SKM-1 treated with dmso at 0.1 percent for 144 hours (cell line): Measurements from ENCODE around the gene PHTF1.
"Not testable (repeated sequence)": the region's sequence is repeated elsewhere in the genome, so short reads cannot be mapped to it uniquely, and the experiment has no call there.

ENCODE experiments used
- DNase-seq: peaks from one replicate; lab custom pipeline; 2025; ENCODE audit not compliant: unreplicated experiment; lab: John Stamatoyannopoulos, UW

The PHTF1 gene

DNA sequence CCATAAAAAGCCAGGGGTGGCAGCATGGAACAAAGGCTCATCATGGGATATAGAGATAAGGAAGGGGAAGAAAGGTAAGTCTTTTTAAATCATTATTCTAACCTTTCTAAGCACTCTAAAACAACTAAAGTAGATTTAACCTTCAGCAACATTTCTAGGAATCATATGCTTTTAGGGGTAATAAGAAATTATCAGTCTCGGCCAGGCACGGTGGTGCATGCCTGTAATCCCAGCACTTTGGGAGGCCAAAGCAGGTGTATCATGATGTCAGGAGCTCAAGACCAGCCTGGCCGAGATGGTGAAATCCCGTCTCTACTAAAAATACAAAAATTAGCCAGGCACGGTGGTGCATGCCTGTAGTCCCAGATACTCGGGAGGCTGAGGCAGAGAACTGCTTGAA, 20.3 kb upstream of the PHTF1 start:
- DNase-seq: no peak

DNA sequence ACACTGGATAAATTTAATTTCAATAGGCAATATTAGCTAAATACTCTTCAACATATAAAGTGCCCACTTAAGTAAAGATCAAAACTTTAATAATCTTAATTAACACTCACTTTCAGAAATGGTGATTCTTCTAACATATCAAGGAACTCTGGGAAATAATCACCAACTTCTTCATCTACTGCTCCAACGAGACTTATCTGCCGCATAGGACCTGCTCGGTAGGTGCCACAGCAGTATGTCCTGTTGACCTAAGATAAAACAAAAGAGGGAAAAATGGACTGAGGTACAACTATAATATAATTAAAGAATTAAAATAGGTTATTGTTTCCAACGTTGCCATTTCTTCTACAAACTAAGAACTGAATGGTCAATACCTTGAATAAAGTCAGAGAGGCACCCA, 18.3 kb upstream of the PHTF1 start:
- DNase-seq: no peak

DNA sequence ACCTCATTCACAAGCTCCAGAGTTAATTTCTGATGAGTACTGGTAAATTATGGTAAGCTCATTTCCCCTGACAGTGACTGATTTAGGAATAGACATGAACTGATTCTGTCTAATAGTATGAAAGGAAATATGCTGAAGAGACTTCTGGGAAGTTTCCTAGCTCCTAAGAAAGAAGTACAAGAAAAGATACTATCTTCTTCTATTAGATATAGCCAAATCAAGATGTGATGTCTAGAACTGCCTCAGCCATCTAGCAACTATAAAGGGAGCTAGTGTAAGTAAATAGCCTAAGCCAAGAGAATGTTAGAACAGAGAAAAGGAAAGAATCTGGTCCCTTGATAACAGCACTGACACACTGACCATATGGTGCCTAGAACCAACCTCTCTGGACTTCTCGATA, 10.7 kb upstream of the PHTF1 start:
- no peak for DNase-seq

DNA sequence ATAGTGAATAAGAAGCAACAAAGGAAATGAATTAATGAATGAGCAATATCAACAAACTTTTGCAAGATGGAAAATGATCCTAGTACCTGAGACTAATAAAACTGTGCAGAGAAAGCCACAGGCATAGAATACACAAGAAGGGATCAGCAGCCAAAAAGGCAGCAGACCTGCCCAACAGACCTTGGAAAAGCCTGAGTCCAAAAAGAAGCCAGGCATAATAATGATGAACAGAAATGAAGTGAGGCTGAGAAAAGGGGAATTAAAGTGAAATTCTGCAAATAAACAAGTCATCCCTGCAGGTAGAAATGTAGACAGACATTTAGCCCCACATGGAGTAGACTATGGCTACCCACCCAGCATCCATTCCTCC, 10.3 kb upstream of the PHTF1 start:
- DNase-seq: no peak

DNA sequence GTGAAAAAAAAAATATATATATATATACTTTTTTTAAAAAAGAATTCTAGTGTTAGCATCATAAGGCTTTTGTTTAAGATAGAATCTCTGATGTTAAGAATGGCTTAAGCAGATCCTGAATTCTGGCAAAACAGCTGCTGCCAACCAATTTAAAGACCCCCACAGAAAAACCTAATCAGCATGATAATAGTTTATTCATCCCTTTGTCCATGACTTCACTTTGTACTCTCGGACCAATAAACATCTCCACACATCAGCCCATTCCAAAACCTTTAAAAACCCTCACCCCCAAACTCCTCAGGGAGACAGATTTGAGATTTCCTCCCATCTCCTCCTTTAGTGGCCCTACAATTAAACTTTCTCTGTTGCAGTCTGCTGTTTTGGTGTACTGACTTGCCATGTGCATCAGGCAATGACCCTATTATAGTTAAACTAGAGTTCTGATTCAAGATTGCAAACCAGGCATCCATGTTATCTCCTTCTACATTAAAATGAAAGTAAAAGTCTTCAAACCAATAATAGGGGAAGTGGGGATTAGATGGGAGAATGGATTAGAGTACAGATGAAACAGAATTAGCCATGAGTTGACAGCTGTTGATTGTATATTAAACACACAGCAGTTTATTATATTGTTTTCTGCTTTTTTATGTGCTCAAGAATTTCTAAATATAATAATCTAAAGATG, 9.8 kb upstream of the PHTF1 start:
- DNase-seq: no peak

DNA sequence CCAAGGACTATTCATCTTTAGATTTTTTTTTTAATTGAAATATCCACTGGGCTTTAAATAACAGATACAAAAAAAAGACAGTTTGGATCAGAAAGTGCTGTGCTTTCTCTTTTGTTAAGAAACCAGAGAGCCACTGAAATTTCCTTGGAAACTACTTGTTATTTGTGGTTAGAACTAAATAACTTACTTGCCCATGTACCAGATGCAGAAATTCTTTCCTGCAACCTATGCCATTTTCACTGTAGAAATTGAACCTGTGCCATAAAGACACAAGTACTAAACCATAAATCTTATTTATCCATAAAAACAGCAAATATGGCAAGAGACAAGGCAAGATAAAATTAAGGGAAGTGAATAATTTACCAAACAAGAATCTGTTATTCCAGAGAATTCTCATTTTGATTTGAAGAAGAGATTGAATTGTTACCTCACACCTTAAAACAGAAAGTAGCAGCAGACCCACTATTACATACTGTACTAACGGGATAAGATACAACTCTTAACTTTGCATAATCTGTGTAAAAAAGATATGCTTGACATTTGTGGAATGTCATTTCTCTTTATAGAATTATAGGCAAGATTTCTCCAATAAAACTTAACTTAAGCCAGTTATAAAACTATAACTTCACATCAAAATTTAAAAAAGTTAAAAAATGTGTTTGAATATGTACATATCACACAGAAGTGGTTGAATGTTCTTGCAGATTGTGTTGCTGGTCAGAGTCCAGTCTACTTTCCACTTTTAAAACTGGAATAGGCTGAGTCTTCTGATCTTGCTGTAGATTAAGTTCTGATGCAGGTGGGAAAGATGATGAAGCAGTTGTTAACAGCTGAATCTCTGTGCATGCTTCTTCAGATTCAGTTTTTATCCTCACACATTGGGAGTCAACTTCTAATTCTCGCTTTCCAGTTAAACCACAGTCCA, 6.3 kb upstream of the PHTF1 start:
- DNase-seq: no peak

DNA sequence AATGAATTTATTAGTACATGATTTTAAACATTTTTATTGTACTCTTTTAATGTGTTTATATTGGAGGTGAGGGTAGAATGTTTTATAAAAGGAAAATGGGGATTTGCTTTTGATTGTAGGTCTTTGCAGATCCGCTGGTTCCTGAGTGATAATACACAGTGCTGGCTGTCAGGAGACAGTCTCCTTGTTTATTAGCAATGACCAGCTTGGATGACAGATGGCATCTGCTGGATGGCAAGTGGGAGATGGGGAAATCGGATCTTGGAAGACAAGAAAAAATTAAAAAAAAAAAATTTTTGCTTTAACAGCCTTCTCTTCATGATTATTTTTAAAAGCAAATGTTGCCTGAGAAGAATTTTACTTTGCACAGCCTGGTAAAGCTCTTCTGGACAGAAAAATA, 4.4 kb upstream of the PHTF1 start:
- no peak for DNase-seq

DNA sequence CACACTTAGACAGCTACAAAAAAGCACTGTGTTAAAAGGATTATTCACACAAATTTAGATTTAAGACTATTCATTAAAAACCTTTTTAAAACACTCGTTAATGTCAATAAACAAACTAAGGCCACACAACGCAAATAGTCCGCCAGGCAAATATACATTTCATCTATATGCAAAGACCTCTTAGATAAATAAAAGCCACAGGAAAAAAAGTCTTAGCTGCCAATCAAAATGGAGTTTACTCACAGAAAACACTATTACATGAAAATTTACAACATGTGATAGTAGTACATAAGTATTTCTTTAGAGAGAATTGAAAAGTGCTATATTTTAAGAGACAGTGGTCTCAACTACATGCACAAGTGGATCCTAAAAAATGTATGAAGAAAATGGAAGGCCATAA, 2.7 kb upstream of the PHTF1 start:
- DNase-seq: no peak

DNA sequence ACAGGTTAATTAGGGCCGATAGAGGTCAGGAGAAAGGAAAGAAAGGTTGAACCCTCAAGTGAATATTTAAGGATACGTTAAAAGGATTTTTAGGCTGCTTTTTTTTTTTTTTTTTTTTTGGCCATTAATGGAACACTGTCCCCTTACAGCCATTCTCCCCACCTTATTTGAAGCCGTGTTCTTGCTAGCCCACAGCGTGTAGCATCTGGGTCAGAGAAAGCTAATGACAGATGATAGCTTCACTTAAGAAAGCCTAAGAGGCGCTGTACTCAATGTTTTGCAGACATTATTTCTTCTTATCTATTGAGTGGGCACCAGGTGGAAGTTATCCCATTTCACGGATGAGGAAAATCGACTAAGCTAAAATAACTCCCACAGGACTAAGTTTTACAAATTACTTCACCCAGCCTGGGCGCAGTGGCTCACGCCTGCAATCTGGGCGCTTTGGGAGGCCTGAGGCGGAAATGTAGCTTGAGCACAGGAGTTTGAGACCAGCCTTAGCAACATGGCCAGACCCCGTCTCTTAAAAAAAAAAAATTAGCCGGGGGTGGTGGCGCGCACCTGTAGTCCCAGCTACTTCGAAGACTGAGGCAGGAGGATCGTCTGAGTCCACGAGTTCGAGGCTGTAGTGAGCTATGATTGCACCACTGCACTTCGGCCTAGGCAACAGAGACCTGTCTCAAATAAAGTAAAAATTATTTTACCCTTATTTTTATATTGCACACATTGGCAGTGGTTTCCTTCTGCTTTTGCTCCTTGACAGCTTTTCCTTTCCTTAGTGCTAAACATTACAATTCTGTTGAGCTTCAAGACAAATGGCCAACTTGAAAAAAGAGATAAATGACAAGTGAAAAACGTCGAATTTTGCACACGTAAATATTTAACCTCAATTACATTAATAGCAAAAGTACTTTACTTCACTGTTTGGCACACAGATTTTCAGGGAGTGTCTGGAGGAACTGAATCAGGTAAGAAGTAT, 1.1 kb upstream of the PHTF1 start:
- no peak for DNase-seq

DNA sequence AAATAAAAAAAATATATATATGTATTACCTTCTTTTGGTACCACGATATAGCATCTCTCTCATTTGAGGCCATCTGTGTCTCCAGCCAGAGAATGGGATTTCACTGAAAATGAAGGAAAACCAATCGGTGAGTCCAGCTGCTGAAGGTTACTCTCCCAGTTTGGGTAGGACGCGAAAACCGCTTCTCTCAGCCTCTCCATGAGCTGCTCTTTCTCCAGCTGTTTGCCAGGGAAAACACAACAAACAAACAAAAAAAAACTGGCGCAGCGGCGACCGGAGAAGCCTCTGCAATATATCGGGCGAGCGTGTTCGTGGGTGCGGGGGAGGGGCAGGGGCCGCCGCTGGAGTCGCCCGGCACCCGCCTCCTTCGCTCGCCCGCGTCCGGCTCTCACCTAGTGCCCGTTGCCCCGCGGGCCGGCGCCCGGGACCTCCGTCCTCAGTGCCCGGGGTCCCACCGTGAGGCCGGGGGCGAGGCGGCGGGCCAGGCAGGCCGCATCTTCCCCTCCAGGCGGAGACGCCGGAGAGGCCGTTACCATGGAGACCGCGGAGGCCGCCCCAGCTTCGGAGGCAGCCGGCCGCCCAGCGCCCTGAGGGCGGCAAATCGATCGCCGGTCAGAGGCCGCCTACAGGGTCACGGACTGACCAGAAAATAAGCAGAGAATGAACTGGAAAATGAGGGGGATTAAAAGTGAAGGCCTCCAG, 504 bp downstream of the PHTF1 start:
- peak; percentile 40 for DNase-seq

DNA sequence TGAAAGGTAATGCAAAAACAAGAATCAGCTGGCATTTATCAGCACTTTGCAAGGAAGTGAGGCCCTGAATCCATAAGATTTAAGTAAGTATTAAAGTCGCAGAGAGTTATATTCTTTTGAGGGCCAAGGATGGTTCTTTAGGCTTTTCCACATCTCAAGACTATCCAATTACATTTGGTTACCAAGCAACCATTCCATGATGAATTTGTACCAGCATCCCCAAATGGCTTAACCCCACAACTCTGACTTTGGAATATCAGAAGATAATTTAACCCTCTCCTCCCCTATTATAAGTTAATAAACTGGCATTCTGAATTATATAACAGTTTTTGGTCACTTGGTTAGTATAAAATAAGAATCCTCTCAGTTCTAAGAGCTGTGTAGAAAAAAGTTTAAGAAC, 2.8 kb downstream of the PHTF1 start:
- no peak for DNase-seq

DNA sequence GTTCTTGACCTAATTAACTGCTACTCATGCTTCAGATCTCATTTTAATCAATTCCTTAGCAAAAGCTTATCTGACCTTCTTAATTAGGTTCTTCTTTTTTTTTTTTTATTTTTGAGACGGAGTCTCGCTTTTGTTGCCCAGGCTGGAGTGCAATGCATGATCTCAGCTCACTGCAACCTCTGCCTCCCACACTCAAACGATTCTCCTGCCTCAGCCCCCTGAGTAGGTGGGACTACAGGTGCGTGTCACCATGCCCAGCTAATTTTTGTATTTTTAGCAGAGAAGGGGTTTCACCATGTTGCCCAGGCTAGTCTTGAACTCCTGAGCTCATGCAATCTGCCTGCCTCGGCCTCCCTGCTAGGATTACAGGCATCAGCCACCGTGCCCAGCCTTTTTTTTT, 6.0 kb downstream of the PHTF1 start:
- DNase-seq: not testable (repeated sequence)

DNA sequence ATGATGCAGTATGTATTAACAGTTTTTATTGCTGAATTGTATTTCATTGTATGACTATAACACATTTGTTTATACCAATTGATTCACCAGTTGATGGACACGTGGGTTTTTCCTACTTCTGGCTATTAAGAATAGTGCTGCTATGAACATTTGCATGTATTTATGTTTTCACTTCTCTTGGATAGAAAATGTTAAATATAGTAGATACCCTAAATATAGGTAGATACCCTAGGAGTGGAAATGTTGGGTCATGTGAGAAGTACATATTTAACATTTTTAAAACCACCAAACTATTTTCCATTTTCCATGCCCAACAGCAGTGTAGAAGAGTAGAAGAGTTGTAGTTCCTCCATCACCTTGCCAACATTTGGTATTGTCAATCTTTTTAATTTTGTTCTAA, 7.8 kb downstream of the PHTF1 start:
- no peak for DNase-seq

DNA sequence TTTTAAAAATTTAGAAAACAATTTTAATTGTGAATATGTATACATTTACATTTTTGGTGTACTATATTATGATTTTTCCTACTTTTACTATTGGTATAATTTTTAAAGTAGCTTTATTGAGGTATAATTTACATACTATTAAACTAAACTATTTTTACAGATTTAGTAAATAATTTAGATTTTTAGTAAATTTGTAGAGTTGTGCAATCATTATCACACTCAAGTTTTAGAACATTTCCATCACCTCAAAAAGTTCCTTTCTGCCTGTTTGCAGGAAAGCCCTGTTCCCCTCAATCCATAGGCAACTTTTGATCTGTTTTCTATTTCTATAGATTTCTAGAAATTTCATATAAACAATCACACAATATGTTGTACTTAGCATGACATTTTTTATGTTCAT, 8.2 kb downstream of the PHTF1 start:
- no peak for DNase-seq

DNA sequence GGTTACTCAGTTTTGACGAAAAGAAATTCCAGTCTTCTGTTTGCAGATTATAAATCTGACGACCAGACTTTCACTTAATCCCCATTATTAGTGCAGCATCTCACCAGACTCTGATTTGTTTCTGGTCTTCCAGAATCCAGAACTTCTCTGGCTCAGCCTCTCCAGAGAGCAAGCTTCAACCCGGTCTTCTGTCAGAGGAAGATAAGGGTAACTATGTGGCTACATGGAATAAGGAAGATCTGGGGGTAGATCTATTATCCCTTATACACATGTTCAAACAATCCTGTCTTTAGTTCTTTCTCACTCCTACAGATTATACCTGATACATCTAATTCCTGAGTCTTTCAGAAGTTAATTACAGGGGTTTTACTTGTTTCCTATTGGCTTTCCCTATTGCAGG, 9.9 kb downstream of the PHTF1 start:
- DNase-seq: no peak

DNA sequence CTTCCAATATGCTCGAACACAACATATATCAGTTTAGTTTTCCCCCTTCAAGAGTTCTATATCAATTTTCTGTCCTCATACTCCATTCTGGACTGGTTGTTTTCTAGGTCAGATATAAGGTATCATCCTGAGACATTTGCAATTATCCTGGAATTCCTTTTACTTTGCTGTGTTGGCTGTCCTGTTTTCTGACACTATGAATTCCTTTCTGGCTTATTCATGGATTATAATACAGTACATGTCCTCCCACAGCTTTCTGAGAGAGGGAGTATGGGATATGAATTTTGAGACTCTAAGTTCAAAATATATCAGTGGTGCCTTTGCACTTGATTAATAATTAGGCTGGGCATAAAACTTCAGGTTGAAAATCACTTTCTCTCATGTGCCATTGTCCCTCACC, 11.9 kb downstream of the PHTF1 start:
- no peak for DNase-seq

DNA sequence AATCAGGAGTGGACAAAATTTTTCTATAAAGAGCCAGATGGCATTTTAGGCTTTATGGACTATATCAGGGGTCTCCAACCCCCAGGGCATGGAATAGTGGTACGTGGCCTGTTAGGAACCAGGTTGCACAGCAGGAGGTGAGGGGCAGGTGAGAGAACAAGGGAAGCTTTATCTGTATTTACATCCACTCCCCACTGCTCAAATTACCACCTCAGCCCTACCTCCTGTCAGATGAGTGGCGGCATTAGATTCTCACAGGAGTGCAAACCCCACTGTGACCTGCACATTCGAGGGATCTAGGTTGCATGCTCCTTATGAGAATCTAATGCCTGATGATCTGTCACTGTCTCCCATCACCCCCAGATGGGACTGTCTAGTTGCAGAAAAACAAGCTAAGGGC, 13.9 kb downstream of the PHTF1 start:
- no peak for DNase-seq

DNA sequence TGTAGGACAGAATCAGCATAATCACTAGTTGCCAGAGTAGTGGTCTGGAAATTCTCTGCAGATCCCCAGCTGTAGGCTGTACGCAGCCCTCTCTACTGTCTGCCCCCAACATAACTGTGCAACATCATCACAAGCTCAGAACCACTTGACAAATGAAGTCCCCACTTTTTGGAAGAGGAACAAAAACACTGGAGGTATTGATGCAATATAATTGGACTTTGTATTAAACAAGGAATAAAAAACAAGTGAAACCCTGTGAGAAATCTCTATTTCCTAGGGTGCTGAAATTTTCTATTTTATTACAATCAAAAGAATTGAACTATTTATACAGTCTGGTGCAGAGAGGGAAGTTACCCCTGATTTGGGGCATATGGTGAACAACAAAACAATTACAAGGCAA, 15.2 kb downstream of the PHTF1 start:
- DNase-seq: no peak

DNA sequence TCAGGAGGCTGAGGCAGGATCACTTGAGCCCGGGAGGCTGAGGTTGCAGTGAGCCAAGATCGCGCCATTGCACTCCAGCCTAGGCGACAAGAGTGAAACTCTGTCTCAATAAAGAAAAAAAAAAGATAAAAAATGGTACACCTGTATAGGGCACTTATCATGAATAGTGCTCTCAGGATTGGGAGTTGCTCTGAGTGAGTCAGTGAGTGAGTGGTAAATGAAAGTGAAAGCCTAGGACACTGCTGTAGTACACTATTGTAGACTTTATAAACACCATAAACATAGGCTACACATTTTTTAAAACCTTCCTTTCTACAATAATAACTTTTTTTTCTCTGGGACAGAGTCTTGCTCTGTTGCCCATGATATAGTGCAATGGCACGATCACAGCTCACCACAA, 16.8 kb downstream of the PHTF1 start:
- DNase-seq: no peak

DNA sequence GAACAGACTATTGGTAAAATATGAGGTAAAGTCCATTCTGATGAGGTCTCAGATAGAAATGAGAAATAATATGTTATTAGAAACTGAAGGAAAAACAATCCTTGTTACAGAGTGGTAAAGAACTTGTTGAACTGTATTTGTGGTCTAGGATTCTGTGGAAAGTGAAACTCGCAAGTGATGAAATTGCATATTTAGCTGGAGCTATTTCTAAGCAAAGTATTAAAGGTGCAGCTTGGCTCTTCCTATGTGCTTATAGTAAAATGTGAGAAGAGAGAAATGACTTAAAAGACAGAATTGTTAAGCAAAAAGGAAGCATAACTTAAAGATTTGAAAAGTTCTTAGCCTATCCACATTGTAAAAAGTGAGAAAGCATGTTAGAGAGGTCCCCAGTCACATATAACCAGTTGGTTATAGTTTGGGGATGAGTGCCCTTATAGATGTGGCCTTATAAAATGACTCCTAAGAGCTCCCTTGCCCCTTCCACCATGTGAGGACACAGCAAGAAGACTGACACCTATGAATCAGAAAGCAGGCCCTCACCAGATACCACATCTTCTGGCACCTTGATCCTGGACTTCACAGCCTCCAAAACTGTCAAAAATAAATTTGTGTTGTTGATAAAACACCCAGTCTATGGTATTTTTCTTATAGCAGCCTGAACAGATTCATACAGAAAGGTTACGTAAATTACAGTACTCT, 24.8 kb downstream of the PHTF1 start:
- DNase-seq: no peak
